ENCODE measurements around the gene GNAS.
"Not testable (repeated sequence)": the region's sequence is repeated elsewhere in the genome, so short reads cannot be mapped to it uniquely, and the experiment has no call there.

The GNAS gene

DNA sequence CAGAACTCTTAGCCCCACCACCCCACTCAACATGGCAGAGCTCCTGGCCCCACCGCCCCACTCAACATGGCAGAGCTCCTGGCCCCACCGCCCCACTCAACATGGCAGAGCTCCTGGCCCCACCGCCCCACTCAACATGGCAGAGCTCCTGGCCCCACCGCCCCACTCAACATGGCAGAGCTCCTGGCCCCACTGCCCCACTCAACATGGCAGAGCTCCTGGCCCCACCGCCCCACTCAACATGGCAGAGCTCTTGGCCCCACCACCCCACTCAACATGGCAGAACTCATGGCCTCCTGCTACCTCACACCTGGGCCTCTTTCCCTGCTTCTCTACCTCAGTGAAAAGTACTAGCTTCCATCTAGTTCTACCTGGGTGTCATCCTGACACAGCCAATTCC, 23.7 kb upstream of the GNAS start:
- not testable (repeated sequence) for DNase-seq

DNA sequence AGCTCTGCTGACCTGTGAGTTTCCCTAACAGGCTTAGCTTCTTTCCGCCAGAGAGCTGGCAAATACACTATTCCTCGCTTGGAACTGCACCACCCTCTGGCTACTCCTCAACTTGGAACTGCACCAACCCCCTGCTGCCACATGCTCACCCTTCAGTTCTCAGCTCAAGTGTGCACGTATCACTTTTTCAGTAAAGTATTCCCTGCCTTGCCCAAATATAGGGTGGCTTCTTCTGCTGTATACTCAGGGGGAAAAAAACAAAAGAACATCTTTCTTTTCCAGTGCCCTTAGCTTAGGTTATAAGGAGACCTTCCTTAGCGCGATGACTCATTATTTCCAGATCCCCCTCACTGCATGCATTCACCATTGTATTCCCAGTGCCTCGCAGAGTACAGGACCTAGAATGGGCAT, 23.0 kb upstream of the GNAS start:
- DNase-seq = no peak

DNA sequence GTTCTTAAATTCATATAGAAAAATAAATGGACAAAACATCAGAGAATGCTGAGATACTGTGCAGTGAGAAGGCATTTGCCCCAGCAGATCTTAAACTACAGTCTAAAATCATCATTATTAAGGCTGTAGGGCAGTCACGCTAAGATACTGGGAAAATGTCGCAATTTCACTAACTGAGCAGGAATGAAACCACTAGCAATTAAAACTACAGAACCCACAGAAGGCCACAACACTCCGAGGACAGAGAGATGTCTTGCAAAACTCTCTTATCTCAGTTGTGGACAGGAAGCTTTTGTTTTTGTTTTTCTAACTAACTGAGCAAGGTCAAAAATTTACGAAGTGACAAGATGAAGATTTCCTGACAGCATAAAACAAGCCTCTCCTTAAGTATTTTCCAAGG, 20.1 kb upstream of the GNAS start:
- no peak for DNase-seq

DNA sequence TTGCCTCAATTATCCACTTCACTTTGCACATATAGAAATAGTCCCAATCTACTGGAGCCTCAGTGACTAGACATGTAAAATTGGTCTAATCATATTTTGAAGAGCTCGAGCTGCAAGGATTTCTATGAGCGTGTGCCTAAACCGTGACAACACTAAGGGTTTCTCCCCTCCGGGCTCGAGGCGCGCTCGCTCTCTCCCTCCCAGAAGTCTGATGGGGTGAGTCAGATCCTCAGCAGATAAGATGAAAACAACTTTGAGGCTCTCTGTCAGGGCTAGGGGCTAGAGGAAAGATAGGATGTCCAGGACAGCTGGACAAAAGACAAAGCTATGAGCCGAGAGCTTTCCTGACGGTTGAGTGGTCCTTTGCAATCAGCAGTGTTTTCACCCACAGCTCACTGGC, 18.6 kb upstream of the GNAS start:
- no peak for DNase-seq

DNA sequence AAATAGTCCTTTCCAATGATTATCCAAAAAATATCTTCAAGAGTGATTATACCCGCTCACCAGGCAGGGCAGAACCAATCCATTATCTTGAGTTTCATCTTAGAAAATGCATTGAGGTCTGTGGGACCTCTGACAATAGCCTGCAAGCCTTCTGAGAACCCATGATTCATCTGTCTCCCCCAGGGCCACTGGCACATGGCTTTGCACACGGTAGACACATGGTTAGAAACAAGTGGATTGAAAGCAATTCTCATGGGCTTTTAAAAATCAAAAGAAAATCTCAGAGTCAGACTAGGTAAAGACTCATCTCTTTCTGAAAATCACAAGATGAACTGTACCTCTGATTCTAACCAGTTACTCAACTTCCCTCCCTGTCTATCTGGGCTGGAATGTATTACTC, 17.3 kb upstream of the GNAS start:
- DNase-seq = no peak

DNA sequence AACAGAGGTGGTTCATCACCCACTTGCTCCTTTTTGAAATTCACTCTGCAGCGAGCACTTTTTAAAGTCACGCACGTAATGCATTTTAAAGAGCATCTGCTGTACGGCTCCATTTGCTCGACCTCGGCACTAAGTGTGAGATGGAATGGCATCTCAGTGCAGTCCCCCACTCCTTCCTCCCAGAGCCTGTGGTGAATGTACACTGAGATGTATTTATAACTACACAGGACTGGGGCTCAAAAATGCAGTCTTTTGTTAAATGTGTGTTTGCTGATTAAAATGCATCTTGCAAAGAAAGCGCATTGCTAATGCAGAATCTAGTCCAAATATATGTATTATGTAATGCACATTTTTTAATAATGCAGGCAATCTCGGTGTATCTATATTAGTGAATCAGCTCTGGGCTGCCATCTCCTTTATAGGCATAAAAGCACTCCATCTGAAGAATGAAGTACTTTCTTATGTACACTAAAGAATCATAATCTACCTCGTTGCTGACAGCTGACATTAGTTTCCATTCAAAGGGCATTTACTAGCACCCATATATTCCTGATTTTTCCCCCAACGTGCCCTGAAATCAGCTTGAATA, 15.8 kb upstream of the GNAS start:
- no peak for DNase-seq

DNA sequence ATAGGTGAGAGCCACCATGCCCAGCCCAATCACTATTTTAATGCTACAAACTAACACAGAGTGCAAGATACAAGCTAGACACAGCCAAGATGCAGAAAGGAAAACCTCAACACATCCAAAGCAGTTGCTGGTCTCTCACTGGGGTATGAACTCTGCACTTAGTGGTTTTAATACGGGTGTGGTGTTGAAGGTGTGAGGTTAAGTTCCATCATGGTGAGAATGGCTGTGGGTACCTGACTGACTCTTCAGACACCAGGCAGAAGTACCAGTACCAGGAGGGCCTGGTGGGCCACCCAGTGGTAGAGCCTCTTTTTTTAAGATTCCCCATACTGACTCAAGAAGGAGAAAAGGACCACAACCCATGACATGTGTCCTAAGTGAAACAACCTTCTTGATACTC, 14.8 kb upstream of the GNAS start:
- DNase-seq = no peak

DNA sequence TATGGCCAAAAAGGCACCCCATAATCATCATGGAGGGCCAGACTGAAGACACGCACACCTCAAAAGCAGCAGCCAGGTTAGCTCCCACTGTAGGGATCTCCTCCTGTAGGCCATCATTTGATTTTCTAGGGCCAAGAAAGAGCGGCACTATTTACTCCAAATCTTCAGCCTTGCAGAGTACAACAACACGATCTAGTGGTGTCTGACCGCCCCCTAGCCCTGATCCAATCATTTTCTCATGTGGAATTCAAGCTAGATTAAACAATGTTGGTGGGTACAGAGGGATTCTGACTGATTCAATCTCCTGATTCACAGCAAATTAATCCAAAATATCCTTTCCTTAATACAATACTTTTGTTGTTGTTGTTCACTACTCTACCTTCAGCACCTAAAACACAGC, 14.3 kb upstream of the GNAS start:
- DNase-seq = no peak

DNA sequence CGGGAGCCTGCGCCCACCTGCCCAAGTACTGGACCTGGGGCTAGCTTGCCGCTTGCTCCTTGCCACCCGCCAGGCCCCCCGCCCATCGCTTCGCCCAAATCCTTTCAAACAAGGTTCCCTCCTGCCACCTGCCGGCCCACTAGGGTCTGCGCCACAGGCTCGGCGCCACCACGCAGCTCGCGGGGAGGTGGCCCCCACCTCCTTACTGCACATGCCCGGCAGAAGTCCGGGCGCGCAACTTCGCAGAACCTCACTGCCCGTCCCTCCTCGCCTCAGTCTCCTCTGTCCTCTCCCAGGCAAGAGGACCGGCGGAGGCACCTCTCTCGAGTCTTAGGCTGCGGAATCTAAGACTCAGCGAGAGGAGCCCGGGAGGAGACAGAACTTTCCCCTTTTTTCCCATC, 13.0 kb upstream of the GNAS start:
- DNase-seq = peak in 2 of 4 experiments; percentile 27

DNA sequence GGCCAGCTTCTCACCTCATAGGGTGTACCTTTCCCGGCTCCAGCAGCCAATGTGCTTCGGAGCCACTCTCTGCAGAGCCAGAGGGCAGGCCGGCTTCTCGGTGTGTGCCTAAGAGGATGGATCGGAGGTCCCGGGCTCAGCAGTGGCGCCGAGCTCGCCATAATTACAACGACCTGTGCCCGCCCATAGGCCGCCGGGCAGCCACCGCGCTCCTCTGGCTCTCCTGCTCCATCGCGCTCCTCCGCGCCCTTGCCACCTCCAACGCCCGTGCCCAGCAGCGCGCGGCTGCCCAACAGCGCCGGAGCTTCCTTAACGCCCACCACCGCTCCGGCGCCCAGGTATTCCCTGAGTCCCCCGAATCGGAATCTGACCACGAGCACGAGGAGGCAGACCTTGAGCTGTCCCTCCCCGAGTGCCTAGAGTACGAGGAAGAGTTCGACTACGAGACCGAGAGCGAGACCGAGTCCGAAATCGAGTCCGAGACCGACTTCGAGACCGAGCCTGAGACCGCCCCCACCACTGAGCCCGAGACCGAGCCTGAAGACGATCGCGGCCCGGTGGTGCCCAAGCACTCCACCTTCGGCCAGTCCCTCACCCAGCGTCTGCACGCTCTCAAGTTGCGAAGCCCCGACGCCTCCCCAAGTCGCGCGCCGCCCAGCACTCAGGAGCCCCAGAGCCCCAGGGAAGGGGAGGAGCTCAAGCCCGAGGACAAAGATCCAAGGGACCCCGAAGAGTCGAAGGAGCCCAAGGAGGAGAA, 12.3 kb upstream of the GNAS start:
- DNase-seq = no peak

DNA sequence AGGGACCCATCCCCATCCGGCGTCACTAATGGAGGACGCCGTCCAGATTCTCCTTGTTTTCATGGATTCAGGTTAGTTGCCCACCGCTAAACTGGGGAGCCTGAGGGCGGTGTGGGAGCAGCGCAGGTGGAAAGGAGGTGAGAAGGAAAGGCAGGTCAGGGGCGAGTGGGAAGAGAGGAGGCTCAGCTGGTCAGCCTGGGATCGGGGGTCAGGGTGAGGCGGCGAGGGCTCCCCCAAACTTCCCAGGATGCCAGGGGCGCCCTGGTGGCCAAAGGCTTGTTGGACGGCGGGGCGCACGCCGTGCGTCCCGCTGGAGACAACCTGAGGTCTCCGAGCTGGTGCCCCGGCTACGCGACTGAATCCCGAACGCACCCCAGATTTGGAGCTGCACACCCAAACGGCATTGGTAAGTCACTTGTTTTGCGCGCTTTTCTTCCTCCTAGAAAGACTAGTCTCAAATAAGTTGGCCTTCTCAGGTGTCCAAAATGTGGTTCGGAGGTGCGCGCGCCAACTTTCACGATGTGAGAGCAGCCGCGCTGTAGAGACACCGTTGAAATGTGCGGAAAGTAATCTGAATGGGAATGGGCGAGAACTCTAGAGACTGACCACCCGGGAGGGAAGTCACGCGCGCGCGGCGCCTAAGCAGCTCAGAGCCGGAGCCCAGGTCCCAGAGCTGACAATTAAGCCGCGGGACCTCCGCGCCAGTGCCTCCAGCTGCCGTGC, 11.5 kb upstream of the GNAS start:
- DNase-seq = no peak

DNA sequence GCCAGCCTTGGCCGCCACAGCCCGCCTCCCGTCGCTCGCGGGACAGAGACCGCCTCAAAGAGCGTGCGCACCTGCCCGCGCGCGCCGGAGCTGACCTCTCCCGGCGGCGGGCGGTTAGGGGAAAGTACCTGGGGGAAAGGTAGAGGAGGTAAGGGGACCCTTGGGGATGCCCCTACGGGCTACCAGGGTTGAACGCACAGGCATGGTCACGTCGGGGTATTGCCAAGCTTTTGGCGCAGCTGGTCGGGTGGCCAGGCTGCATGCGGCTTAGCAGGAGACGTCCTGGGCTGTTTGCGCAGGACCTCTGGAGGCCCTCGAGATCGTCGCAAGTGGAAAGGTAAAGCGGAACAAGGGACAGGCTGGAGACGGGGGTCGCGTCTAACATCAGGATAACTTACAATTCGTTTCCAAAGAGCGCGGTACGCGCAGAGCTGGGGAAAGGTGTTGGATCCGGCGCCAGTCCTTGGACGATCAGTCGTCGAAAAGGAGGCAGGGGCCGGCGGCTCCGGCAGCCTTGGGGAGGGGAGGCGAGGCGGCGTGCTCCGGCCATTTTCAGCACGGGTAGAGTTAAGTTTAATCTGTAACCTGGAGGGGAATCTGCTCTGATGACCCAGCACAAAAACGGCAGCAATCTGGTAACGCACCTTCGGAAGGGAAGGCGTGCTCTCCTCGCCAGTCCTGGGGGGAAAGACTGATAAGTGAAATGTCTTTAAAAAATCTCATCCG, 10.8 kb upstream of the GNAS start:
- DNase-seq = no peak

DNA sequence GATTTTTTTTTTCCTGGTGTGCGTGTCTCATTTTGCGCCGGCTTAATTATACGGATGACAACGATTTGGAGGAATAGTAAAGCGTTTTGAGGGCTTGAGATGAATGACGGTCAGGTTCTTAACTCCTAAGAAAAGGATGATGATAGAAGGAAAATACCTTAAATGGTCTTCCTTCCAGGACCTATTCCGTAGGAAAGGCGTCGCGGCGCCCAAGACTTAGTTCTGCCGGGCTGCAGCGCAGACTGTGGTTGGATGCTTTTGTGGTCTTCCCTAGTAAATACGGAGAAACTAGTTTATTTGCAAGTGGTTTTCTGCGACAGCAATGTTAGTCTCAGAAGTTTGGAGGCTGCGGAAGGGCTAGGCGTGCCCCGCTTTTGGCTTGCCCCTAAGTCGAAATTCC, 10.2 kb upstream of the GNAS start:
- no peak for DNase-seq

DNA sequence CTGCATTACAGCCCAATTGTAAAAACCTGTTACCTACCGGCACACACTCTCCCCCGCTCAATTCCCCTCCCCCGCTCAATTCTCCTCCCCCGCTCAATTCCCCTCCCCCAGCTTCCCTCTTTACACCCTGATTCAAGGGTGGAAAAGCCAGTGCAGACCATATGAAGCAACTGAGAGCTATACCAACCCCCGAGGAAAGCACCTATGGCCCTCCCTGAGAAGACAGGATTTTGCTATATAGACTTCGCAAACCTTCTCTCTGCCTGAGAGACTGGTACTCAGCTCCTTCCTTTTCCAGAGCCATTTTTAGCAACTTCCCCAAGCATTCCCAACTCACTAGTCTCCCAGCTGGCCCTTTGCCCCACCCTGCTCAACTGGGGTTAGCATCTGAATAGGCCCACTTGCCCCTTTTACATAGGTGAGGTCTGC, 9.4 kb upstream of the GNAS start:
- no peak for DNase-seq

DNA sequence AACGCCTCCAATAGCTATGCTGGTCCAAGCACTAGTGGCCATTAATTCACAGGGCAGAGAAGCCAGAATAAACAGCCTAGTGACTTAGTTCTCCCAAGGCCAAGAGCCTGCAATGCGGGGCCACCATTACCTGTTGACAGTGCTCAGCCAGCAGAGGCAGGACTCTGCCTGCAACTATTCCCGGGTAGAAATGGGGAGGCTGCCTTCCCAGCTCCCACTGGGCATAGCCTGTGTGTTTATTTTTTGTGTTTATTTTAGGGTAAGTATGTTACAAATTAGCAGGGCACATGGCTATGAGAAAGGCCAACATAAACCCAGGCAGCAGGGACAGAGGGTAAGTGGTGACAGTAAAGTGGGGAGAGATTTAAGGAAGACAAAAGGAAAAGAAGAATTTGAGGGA, 6.8 kb upstream of the GNAS start:
- no peak for DNase-seq

DNA sequence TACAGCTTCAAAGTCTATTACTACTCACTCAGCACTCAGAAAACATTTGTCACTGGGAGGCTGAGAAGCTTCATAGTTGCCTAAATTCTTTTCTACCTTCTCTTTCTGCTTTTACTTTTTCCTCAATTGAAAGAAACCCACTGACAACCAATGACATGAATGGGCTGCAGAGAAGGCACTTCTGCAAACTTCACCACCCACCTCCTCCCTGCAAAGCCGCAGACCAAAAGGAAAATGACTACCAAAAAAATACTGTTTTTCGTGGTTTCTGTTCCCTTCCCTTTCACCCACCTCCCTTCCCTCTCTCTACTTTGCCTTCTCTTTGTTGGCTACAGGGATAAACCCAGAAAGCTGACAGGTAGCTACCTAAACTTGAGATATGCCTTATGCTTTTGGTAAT, 5.1 kb upstream of the GNAS start:
- peak; percentile 37 to 69 (median 64) for DNase-seq

DNA sequence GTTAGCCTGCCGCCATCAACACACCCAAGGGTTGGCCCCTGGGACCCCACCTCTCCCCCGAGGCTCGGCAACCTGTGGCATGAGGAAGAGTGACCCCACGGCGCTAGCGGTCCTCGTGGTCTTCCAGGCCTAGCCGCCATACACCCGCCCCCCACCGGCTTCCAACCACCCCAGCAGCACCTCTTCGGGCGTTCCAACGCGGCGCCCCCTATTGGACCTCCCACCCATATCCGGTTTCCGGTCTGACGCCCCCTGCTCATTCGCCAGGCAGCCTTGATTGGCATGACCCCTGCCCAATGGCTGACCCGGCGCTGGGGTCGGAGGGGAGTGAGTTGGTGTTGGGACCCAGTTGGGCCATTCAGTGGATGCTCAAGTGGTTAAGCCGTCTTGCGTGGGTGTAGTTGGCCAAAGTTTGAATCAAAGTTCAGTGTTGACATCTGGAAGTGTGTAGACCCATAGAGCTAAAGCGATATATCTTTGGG, 1.8 kb upstream of the GNAS start, which contains the start of gene GNAS-AS1:
Gene GNAS-AS1, minus strand, starts transcription at position 210 of the 482 bp plus-strand sequence.
- DNase-seq = no peak

DNA sequence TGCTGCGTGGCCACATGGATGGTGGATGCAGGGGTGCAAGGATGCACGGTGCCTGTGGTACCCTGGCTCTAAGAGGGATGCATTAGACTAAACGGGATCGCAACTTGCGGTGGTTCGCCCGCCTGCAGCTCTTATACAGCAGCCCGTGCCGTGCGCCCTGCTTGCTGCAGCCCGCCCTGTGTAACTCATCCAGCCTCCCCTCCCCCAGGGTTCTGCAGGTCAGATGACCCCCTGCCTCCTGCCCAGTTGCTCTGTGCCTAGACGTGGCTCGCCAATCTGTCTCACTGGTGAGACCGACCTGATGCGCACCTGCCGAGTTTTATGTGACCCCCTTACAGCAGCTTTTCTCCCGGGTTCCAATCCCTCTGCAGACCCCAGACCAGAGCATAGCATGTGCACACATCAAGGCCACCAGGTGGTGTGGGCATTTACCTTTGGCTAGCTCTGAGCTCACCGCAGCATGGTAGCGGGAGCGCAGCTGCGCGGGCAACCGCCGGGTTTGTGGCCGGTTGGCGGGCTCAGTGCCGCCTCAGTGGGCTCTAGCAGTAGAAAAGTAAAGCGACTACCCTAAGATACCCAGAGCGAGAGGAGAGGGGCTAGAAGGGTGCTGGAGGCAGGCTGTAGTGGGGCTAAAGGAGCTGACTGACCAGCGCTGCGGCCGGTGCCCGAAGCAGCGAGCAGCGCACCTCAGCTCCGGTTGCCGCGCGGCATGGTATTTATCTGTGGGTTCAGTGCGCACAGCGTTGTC, 1.1 kb upstream of the GNAS start:
- DNase-seq = no peak

DNA sequence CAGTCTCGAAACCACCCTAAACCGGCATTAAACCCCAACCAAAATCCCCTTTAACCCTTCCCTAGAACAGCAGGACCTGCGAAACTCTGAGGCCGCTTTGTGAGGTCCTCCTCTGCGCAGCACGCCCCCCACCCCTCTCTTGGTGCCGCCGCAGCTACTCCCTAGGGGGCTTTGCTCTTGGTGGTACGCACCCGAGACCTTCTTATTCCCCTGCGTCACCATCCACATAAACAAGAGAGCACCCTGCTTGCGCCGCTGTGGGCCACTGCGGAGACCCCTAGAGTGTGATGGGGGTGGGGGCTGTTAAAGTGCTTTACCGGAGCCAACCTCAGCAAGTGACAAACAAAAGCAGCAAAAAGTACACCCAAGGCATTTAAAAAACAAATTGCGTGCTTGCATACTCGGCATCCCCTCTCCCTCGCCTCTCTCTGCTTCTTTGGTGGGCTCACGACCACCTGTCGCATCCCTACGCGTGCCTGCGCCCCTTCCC, 502 bp upstream of the GNAS start:
- no peak for DNase-seq

DNA sequence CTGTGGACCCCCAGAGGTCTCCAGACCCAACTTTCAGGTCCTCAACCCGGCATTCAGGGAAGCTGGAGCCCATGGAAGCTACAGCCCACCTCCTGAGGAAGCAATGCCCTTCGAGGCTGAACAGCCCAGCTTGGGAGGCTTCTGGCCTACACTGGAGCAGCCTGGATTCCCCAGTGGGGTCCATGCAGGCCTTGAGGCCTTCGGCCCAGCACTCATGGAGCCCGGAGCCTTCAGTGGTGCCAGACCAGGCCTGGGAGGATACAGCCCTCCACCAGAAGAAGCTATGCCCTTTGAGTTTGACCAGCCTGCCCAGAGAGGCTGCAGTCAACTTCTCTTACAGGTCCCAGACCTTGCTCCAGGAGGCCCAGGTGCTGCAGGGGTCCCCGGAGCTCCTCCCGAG, 950 bp downstream of the GNAS start:
- DNase-seq = no peak

DNA sequence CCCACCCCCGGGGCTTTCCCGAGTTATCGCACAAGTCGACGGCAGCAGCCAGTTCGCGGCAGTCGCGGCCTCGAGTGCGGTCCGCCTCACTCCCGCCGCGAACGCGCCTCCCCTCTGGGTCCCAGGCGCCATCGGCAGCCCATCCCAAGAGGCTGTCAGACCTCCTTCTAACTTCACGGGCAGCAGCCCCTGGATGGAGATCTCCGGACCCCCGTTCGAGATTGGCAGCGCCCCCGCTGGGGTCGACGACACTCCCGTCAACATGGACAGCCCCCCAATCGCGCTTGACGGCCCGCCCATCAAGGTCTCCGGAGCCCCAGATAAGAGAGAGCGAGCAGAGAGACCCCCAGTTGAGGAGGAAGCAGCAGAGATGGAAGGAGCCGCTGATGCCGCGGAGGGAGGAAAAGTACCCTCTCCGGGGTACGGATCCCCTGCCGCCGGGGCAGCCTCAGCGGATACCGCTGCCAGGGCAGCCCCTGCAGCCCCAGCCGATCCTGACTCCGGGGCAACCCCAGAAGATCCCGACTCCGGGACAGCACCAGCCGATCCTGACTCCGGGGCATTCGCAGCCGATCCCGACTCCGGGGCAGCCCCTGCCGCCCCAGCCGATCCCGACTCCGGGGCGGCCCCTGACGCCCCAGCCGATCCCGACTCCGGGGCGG, 1.6 kb downstream of the GNAS start:
- no peak for DNase-seq
